HG03175 (cell line): ENCODE results near the gene RAB5IF.
"Not testable (repeated sequence)": the region's sequence is repeated elsewhere in the genome, so short reads cannot be mapped to it uniquely, and the experiment has no call there.

Experiments
- ATAC-seq: cut with Tn5 transposase; IDR thresholded peaks from one replicate; pipeline ENCODE4 v1.9.1; 2021; ENCODE audit warnings: mild to moderate bottlenecking, moderate library complexity; ENCODE audit not compliant: unreplicated experiment

Gene RAB5IF

GRCh38 chr20:36605399-36606157, at the start of gene RAB5IF:
TSS of gene RAB5IF (plus strand) at chr20:36605779. CDS start at chr20:36605952, 173 bp downstream.
- ATAC-seq, result peak; percentile 83

GRCh38 chr20:36562724-36563123, 42.9 kb upstream of the RAB5IF start:
- no peak for ATAC-seq

- no peak for ATAC-seq
Measured at GRCh38 chr20:36563374-36563773, 42.2 kb upstream of the RAB5IF start.

- ATAC-seq, result not testable (repeated sequence)
Measured at GRCh38 chr20:36564078-36564725, 41.4 kb upstream of the RAB5IF start.

GRCh38 chr20:36564726-36565121, 40.9 kb upstream of the RAB5IF start:
- not testable (repeated sequence) for ATAC-seq

- no peak for ATAC-seq
Measured at GRCh38 chr20:36565520-36565919, 40.1 kb upstream of the RAB5IF start.

GRCh38 chr20:36569847-36570429, 35.6 kb upstream of the RAB5IF start:
- ATAC-seq, result no peak

- ATAC-seq, result no peak
Measured at GRCh38 chr20:36571564-36572504, 33.7 kb upstream of the RAB5IF start.

- peak; percentile 9 for ATAC-seq
Measured at GRCh38 chr20:36572701-36573102, 32.9 kb upstream of the RAB5IF start.

GRCh38 chr20:36573103-36573797, 32.3 kb upstream of the RAB5IF start, which contains the start of gene TGIF2:
TSS of gene TGIF2 (plus strand) at chr20:36573597. CDS start at chr20:36578775, 5,178 bp downstream.
- ATAC-seq, result peak; percentile 68

GRCh38 chr20:36573798-36574365, 31.7 kb upstream of the RAB5IF start:
- no peak for ATAC-seq

GRCh38 chr20:36574366-36575135, 31.0 kb upstream of the RAB5IF start:
- ATAC-seq, result no peak

GRCh38 chr20:36576081-36576445, 29.5 kb upstream of the RAB5IF start:
- ATAC-seq, result no peak

- ATAC-seq, result no peak
Measured at GRCh38 chr20:36578356-36579041, 27.1 kb upstream of the RAB5IF start.

- ATAC-seq, result no peak
Measured at GRCh38 chr20:36579996-36580545, 25.5 kb upstream of the RAB5IF start.

GRCh38 chr20:36582322-36582721, 23.3 kb upstream of the RAB5IF start:
- no peak for ATAC-seq

- no peak for ATAC-seq
Measured at GRCh38 chr20:36582821-36583220, 22.8 kb upstream of the RAB5IF start.

- ATAC-seq, result no peak
Measured at GRCh38 chr20:36584018-36584481, 21.5 kb upstream of the RAB5IF start.
